ENCODE results near the gene ANXA11.
"Not testable (repeated sequence)": the region's sequence is repeated elsewhere in the genome, so short reads cannot be mapped to it uniquely, and the experiment has no call there.

Gene ANXA11

DNA sequence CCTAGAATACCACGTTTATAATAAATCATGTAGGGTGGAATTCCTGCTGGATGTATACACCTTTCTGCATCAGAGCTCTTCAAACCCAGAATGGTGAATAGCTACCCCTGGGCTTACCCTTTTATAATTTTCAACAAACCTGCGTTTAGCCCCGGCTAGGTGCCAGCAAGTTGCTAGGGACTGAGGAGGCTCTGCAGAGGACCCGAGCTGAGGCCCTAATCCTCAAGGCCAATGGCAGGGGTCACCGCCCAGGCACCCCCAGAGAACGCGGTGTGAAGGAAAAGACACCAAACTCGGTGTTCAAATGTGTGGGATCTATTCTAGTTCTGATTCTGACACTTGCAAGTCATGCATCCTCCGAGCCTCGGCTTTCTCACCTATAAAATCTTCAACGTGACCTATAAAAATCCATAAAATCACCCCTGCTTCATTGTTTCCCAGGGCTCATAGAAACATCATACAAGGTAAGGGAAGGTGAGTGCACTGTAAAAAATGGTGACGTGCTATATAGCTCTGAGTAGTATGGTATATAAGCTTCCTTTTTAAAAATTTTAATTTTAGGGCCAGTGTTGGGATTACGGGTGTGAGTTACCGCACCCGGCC, 2.5 kb upstream of the ANXA11 start:
- DNase-seq, result no peak

DNA sequence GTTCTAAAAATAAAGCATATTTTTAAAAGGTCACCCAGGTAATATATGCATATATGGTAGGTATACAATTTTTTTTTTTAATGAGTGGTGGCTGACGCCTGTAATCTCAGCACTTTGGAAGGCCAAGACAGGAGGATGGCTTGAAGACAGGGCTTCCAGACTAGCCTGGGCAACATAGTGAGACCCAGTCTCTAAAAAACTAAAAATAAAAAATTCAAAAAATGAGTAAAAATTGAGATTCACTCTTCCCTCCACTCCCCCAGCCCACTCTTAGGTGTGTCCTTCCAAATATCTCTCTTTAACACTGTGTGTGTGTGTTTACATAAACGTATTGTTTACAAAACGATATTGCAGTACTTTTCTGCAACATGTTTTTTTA, 929 bp upstream of the ANXA11 start:
- no peak for DNase-seq

DNA sequence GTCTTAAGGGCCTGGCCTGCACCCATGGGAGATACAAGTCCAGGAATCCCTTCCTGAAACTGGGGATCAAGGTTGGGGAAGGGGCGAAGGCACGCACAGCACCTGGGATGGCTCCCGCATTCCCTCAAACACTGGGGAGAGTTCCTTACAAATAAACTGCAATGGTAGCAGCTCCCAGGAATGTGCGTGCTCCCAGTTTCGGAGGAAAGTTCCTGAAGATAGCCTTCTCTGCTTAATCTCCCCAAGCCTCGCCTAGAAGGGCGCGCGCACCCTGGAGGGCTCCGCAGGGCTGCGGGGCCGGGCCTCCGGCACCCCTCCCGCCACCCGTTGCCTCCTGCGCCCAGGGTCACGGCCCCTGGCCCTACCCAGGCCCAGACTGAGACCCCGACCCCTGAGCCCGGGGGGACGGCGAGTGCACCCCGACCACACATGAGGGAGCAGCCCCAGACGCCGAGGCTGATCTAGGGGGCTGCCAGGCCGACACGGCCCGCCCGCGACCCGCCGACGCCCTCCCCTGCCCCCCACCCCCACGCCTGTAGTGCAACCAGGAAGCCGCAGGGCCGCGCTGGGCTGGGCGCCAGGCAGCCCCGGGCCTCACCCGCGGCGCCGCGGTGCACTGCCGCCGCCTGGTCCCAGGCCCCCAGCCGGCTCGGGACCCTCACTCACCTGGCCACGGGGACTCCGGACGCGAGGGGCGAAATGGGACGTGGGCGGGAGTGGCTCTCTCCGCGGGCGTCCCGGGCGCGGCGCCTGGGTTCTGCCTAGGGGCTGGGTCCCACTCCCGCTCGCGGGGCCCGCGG, 460 bp downstream of the ANXA11 start:
- peak; percentile 30 for DNase-seq

- DNase-seq, result no peak
Measured at GRCh38 chr10:80203835-80204676, 1.3 kb downstream of the ANXA11 start.

GRCh38 chr10:80202934-80203834, 2.2 kb downstream of the ANXA11 start:
- DNase-seq, result peak; percentile 44

DNA sequence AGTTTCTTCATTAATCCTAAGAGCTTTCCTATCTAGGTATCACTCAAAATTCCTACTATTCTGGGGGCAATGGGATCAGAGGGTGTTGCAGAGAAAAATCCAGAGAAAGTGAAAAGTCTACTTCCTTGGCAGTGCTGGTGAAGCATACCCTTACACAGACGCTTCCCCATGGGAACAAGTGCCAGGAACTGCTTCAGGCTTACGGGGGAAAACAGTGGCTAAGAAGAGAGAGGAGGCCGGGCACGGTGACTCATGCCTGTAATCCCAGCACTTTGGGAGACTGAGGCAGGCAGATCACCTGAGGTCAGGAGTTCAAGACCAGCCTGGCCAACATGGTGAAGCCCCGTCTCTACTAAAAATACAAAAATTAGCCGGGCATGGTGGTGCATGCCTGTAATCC, 2.8 kb downstream of the ANXA11 start:
- DNase-seq, result not testable (repeated sequence)

DNA sequence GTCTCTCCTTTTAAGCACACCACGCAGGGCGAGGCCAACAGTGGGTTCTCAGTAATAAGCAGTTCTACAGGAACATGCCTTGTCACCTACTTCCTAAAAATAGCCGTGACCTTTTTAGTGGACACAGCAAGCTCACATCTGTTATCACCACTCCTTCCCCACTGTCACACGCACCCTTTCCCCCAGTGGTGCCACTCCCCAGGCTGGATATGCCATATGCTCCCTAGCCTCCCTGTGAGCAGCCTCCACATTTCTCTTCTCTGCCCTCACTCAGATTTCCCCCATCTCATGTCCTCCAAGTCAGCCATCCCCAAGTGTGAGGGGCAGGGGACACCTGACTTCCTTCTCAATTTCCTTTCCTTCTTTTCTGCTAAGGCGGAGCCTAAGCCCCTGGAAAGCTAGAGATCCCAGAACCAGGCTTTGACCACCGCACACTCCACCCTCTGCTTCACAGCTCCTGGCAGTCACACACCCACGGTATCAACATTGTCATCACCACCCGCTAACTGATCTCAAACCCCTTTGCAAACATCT, 3.7 kb downstream of the ANXA11 start:
- no peak for DNase-seq

GRCh38 chr10:80200687-80201086, 4.7 kb downstream of the ANXA11 start:
- no peak for DNase-seq

DNA sequence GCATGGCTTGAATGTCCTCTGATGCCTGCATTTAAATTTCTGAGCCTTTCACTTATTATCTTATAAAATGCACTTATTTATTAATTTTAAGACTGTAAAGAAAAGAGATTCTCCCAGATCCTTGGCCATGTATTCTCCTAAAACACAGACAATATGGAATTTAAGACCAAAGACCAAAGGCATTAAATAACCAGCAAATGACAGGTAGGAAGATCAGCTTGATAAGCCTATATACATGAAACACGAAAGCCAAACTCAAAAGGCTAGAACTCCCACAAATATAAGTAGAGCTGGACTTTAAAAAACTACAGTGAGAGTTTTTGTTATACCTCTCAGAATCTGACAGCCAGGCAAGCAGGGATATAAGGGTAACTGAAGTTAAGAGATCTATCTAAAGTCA, 5.1 kb downstream of the ANXA11 start:
- no peak for DNase-seq

DNA sequence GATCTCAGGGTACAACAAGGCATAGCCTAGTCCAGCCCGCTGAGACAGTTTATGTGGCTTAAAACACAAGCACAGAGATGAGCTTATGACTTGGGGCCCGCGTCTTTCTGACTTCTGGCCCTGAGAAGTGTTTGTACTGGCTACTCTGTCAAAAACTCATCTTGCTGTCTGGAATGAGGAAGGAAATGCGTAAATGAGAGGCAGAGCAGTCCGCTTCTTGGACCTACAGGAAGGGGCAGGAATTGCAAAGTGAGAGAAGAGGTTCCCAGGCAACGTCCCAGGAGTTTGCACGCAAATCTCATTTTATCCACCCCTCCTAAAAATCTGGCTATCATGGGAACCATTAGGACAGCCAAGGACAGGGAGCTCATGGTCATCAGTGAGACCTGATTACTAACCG, 5.5 kb downstream of the ANXA11 start:
- no peak for DNase-seq

DNA sequence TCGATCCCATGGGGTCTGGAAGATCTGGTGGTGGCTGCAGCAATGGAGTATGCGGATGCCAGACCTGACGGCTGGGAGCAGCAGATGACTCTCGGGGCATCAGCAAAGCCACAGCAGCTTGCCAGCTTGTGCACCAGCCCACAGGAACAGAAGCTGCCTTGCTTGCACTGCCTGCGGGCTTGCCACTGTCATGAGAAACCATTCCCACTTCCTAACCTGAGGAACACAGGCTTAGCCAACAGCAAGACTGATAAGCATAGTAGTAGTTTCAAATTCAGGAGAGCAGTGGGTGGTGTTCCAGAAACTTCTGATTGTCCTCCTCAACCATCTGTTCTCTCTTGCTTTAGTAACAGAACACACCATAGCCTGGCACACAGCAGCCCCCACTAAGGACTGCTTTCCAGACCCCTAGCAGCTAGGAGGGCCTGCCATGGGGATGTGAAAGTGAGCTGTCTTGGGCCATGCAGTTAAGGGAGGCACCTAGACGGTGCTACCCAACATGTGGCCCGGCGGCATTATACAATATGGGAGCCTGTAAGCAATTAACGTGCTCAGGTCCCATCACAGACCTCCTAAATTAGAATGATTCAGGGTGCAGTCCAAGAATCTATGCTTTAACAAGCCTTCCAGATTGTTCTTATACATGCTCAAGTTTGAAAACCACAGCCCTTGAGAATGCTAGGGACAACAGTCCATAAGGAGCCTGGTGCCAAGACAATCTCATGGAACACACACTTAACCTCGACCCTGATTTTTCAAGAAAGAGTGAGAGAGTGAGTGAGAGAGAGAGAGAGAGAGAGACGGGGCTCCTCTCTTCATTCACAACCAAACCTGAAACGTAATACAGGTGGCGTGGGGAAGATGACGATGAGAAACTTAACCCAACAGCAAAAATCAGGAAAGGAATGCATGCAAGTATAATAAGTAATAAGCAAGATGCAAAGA, 7.1 kb downstream of the ANXA11 start:
- DNase-seq, result no peak

DNA sequence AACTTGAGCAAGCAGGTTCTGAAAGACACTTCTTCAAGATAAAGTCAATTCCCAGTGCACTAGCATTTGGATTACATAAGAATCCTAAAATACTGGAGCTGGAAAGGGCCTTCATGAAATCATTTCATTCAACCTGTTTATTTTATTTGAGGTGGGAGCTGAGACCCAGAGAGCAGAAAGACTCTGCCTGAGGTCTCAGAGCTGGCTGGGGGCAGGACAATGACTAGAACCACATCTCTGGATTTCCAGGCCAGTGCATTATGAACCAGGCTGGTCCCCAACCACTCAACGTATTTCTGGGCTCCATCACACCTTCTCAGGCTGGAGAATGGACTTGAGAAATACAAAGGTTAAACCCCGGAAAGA, 8.4 kb downstream of the ANXA11 start:
- no peak for DNase-seq

- peak; percentile 53 for DNase-seq
Measured at GRCh38 chr10:80196270-80196949, 8.9 kb downstream of the ANXA11 start.

DNA sequence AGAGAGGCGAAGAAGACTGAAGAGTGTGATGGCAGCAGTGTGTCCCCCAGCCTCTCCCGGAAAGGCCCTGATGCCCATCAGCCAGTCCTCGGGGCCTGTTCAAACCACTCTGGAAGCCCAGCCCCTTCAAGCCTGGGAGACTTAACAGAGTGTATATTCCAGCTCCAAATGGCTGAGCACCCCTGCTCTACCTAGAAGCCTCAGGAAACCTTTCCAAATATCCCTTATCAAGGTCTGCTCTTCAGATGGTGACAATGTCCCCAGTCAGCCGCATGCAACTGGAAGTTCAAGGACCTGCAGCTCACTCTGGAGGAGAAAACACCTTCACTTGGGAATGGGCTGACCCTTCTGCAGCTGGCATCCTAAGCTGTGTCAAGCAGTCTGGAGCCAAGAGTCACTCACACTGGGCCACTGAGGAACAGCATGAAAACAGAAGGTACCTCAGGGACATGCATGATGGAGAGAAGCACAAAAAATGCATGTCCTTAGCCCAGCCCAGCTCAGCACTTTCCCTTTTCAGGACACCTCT, 10.2 kb downstream of the ANXA11 start:
- no peak for DNase-seq

- no peak for DNase-seq
Measured at GRCh38 chr10:80194373-80195045, 10.8 kb downstream of the ANXA11 start.

- DNase-seq, result no peak
Measured at GRCh38 chr10:80192553-80192952, 12.8 kb downstream of the ANXA11 start.

DNA sequence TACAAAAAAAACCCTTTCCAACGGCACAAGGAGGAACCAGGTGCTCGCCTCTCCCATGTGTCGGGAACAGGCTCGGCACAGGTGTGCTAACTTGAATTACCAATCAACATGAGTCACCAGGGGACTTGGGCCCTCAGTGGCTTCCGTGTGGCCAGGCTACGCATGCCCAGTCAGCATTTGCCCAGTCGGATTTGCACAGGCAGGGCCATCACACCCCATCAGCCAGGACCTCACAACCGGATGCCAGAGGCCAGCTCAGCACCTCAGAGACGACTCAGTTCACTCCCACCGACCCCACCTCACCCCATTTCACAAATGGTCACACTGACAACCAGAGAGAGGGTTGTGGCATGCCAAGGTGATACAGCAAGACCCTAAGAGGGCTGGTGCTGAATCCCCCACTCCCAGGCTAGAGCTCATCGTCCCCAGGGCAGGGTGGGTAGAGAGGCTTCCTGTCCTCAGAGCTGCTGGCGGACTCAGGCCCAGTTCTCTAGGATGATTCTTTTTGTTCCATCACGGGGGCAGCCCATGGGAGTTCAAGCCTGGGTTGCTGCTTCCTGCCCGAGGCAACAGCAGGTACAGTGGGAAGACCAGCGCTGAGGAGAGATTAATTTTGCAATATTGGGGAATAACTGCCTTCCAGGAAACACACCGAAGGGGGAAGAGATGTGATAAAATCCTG, 13.6 kb downstream of the ANXA11 start:
- DNase-seq, result no peak

DNA sequence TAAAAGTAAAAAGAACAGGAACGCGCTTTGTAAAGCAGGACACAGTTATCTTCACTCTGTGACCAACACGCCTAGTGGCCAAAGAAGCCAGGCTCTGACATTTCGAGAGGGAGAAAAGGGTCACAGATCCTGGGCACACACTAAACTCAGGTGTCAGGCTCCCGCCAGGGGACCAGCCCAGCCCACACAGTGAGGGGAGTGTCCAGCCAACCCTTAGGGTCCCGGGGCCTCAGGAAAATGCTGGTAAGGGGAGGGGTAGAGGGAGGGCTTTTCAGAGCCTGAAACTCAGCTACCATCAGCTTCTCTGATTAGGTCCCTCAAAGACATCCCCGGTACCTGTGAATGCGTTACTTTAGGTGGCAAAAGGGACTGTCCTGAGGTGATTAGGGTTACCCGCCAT, 16.6 kb downstream of the ANXA11 start:
- no peak for DNase-seq

Data from stimulated activated CD4-positive, alpha-beta T cell treated with anti-CD3 and anti-CD28 coated beads, Interleukin-12 subunit alpha, Interleukin-12 subunit beta, amount 100 ng/mL, for 4 hours (primary cell).